ENCODE data around the gene NADSYN1. TPM values are rescaled to one million over a fixed set of nuclear protein-coding genes. Genes with fewer than 3 reads are reported as not detected.

Gene NADSYN1
- total RNA-seq, 1 donor from 2014 or later, result 45.1 TPM

DNA sequence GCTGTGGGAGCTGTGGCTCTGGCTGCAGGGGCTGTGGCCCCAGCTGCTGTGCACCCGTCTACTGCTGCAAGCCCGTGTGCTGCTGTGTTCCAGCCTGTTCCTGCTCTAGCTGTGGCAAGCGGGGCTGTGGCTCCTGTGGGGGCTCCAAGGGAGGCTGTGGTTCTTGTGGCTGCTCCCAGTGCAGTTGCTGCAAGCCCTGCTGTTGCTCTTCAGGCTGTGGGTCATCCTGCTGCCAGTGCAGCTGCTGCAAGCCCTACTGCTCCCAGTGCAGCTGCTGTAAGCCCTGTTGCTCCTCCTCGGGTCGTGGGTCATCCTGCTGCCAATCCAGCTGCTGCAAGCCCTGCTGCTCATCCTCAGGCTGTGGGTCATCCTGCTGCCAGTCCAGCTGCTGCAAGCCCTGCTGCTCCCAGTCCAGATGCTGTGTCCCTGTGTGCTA, 95.7 kb downstream of the NADSYN1 start:
- no peak overlapping the region for H3K4me3 Mint-ChIP-seq
- no peaks in the 10 kb centered on the region for H3K4me1 Mint-ChIP-seq
- no peak for DNase-seq (ENCODE audit: low read depth, low spot score)
- peaks cover 6% of the 10 kb centered on the region for H3K9me3 Mint-ChIP-seq
- TF ChIP-seq, protein P1, sequence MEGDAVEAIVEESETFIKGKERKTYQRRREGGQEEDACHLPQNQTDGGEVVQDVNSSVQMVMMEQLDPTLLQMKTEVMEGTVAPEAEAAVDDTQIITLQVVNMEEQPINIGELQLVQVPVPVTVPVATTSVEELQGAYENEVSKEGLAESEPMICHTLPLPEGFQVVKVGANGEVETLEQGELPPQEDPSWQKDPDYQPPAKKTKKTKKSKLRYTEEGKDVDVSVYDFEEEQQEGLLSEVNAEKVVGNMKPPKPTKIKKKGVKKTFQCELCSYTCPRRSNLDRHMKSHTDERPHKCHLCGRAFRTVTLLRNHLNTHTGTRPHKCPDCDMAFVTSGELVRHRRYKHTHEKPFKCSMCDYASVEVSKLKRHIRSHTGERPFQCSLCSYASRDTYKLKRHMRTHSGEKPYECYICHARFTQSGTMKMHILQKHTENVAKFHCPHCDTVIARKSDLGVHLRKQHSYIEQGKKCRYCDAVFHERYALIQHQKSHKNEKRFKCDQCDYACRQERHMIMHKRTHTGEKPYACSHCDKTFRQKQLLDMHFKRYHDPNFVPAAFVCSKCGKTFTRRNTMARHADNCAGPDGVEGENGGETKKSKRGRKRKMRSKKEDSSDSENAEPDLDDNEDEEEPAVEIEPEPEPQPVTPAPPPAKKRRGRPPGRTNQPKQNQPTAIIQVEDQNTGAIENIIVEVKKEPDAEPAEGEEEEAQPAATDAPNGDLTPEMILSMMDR (conservative IDR thresholded peaks at IDR 0.05), result no peak
- no peaks in the 10 kb centered on the region for H3K36me3 Mint-ChIP-seq (ENCODE audit: low read depth)
- H3K27ac Mint-ChIP-seq (ENCODE audit: unreplicated experiment), result no peak overlapping the region
- H3K27me3 Mint-ChIP-seq (ENCODE audit: low read depth), result no peaks in the 10 kb centered on the region

Small RNA genes within 50 kb of the gene (microRNA-seq; reads per million reads assigned to microRNA genes)
- not detected for gene MIR6754

Other genes with a start within 250 kb of the NADSYN1 start
- gene SHANK2, start 200.6 kb upstream of the NADSYN1 start, total RNA-seq, result 7.6 and 10.0 TPM in 2 replicates
- 193 and 208 TPM in 2 replicates for gene DHCR7, start 4.8 kb upstream of the NADSYN1 start, total RNA-seq
- not detected in 2 replicates for gene KRTAP5-7, start 74.1 kb downstream of the NADSYN1 start, total RNA-seq
- 0.25 TPM in 1 of 2 replicates, not detected in the other for gene KRTAP5-8, start 84.8 kb downstream of the NADSYN1 start, total RNA-seq
- gene KRTAP5-9, start 95.2 kb downstream of the NADSYN1 start, total RNA-seq, result not detected in 2 replicates
- not detected in 2 replicates for gene KRTAP5-10, start 112.4 kb downstream of the NADSYN1 start, total RNA-seq
- not detected in 2 replicates for gene KRTAP5-11, start 129.7 kb downstream of the NADSYN1 start, total RNA-seq